MCF 10A (cell line): ENCODE measurements around the gene DPF1. TPM values are rescaled to one million over a fixed set of nuclear protein-coding genes. Genes with fewer than 3 reads are reported as not detected.
A peak's percentile ranks its signal among the peaks of the same experiment; 100 is the strongest.

ENCODE experiments used
- BruUV-seq: library from RNA; stranded (reverse); fragments of 400-500 nt; replicated peaks from 2 replicates; lab custom pipeline; 2021; lab: Mats Ljungman, UMichigan
- CTCF ChIA-PET: fragments of 300-600 bp; sonication (Branson Sonifier 250); formaldehyde crosslinking; extraction: SDS; loops from one replicate; lab custom pipeline; 2021; ENCODE audit warnings: antibody characterized with exemption, inconsistent platforms; lab: Yijun Ruan, JAX
- POLR2A ChIA-PET: fragments of 300-600, 350-650 bp; sonication (Branson Sonifier 250); formaldehyde crosslinking; extraction: SDS; loops from one replicate; lab custom pipeline; 2020; ENCODE audit warnings: antibody characterized with exemption, inconsistent platforms; lab: Yijun Ruan, JAX
- DNase-seq: peaks from one replicate; pipeline ENCODE4 v3.0.0-alpha.2; 2018; ENCODE audit not compliant: unreplicated experiment
- H3K27ac Mint-ChIP-seq: one replicate; pipeline ENCODE4 v1.8.0; 2022; ENCODE audit warnings: mild to moderate bottlenecking, low read depth, mixed read lengths; ENCODE audit not compliant: unreplicated experiment
- H3K27me3 Mint-ChIP-seq: one replicate; pipeline ENCODE4 v1.8.0; 2022; ENCODE audit warnings: mixed read lengths; ENCODE audit not compliant: insufficient read depth, unreplicated experiment
- H3K36me3 Mint-ChIP-seq: one replicate; pipeline ENCODE4 v1.8.0; 2022; ENCODE audit warnings: mild to moderate bottlenecking, moderate library complexity, mixed read lengths; ENCODE audit not compliant: insufficient read depth, unreplicated experiment
- H3K4me1 Mint-ChIP-seq: one replicate; pipeline ENCODE4 v1.8.0; 2022; ENCODE audit warnings: mixed read lengths; ENCODE audit not compliant: insufficient read depth, unreplicated experiment
- H3K4me3 Mint-ChIP-seq: one replicate; pipeline ENCODE4 v1.8.0; 2022; ENCODE audit warnings: mild to moderate bottlenecking, moderate library complexity, mixed read lengths; ENCODE audit not compliant: unreplicated experiment
- H3K9me3 Mint-ChIP-seq: one replicate; pipeline ENCODE4 v1.8.0; 2022; ENCODE audit warnings: mixed read lengths; ENCODE audit not compliant: unreplicated experiment
- CTCF ChIP-seq: fragments of 200-600 bp; IDR thresholded peaks from one replicate; pipeline ENCODE4 v1.8.0; 2022; ENCODE audit warnings: antibody characterized with exemption, mild to moderate bottlenecking; ENCODE audit not compliant: unreplicated experiment
- intact Hi-C: fragments of 100-400 bp; cut with micrococcal nuclease; formaldehyde crosslinking; loops from 2 replicates; pipeline ENCODE4 v1.14.1; 2022
- total RNA-seq: library from RNA; stranded (reverse); gene quantifications from 2 replicates; pipeline ENCODE4 v1.2.3, GENCODE V29; 2022

The DPF1 gene
- total RNA-seq, 1 experiment from 2014 or later, result 1.2 TPM

DNA sequence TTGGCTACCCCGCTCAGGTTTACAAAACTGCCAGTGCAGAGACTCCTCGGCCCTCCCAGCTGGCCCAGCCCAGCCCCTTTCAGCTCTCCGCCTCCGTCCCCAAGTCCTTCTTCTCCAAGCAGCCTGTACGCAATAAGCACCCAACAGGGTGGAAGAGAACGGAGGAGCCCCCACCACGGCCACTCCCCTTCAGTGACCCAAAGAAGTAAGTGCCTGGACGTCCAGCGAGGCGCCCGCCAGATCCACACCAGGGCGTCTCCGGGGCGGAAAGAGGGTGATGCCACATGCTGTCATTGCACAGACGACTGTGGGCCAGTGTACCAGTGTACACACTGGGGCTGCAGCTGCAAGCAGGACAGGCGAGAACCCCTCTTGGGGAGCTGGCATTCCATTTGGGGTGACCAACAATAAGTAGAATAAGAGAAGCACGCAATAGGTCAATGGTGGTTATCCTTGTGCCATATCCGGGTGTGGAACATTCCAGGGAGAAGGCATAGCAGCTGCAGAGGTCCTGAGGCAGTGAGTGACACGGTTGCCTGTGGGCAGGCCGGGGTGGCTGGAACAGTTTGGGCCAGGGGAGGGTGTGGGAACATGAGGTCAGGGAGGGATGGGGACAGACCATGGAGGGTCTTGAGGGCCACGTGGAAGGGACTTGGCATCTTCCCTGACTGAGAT, 41.3 kb downstream of the DPF1 start:
- intact Hi-C loops, result no loop called here
- H3K4me1 Mint-ChIP-seq, result peaks cover 4% of the 10 kb centered on the region
- BruUV-seq, result no TSS peak
- TF ChIP-seq CTCF, result no peak
- no peak overlapping the region for H3K4me3 Mint-ChIP-seq
- no peaks in the 10 kb centered on the region for H3K9me3 Mint-ChIP-seq
- no peaks in the 10 kb centered on the region for H3K27me3 Mint-ChIP-seq
- ChIA-PET CTCF (interaction anchor here (0.6 to 3.8 kb wide), 2 partner anchors 50 to 280 kb away, joined by 3 to 9 read pairs; no protein-coding TSS in a partner anchor), POLR2A (no interaction called here)
- no peak overlapping the region for H3K27ac Mint-ChIP-seq
- H3K36me3 Mint-ChIP-seq, result peaks cover 63% of the 10 kb centered on the region
- no peak for DNase-seq

- no TSS peak for BruUV-seq
- no peak overlapping the region for H3K4me3 Mint-ChIP-seq
- H3K9me3 Mint-ChIP-seq, result no peaks in the 10 kb centered on the region
- intact Hi-C loops, result no loop called here
- H3K27me3 Mint-ChIP-seq, result no peaks in the 10 kb centered on the region
- ChIA-PET POLR2A (no interaction called here), CTCF (interaction anchor here (0.6 kb wide), 1 partner anchor 138 kb away, joined by 3 read pairs; no protein-coding TSS in a partner anchor)
- peaks cover 3% of the 10 kb centered on the region for H3K4me1 Mint-ChIP-seq
- no peak for DNase-seq
- no peak for TF ChIP-seq CTCF
- peaks cover 56% of the 10 kb centered on the region for H3K36me3 Mint-ChIP-seq
- H3K27ac Mint-ChIP-seq, result no peak overlapping the region
Observed at GRCh38 chr19:38180071-38180470, 44.0 kb downstream of the DPF1 start.

GRCh38 chr19:38175422-38175821, 48.6 kb downstream of the DPF1 start:
- Mint-ChIP-seq H3K27ac (no peak overlapping the region), H3K27me3 (no peaks in the 10 kb centered on the region), H3K4me1 (peaks cover 19% of the 10 kb centered on the region), H3K9me3 (no peaks in the 10 kb centered on the region), H3K4me3 (no peak overlapping the region), H3K36me3 (peaks cover 47% of the 10 kb centered on the region)
- no peak for DNase-seq
- no TSS peak for BruUV-seq
- intact Hi-C loops, result no loop called here
- ChIA-PET CTCF (interaction anchor here (1.0 to 1.2 kb wide), 2 partner anchors 273 to 276 kb away, joined by 3 to 5 read pairs; no protein-coding TSS in a partner anchor), POLR2A (no interaction called here)
- no peak for TF ChIP-seq CTCF

GRCh38 chr19:38173291-38174041, 50.6 kb downstream of the DPF1 start:
- ChIA-PET CTCF (interaction anchor here (0.6 to 1.2 kb wide), 6 partner anchors 39 to 471 kb away, joined by 3 to 5 read pairs (median 3); no protein-coding TSS in a partner anchor), POLR2A (interaction anchor here (0.6 to 1.1 kb wide), 3 partner anchors 36 to 192 kb away, joined by 3 read pairs; no protein-coding TSS in a partner anchor)
- H3K9me3 Mint-ChIP-seq, result no peaks in the 10 kb centered on the region
- peaks cover 19% of the 10 kb centered on the region for H3K4me1 Mint-ChIP-seq
- H3K27me3 Mint-ChIP-seq, result no peaks in the 10 kb centered on the region
- peaks cover 33% of the 10 kb centered on the region for H3K36me3 Mint-ChIP-seq
- H3K4me3 Mint-ChIP-seq, result peak overlapping the region; percentile 79
- H3K27ac Mint-ChIP-seq, result peak overlapping the region; percentile 97
- no peak for TF ChIP-seq CTCF
- intact Hi-C loops, result no loop called here
- no TSS peak for BruUV-seq
- DNase-seq, result peak; percentile 99
